Activated T-helper 9 cell treated with anti-CD3 and anti-CD28 coated beads, Interleukin-2, amount 50 U/mL, for 16 hours (primary cell): Measurements from ENCODE around the gene MST1R.

Experiments
- DNase-seq: peaks from one replicate; pipeline ENCODE4 v3.0.0-alpha.2; 2020; ENCODE audit warnings: low read depth

Gene MST1R

GRCh38 chr3:49877716-49878115, 26.0 kb downstream of the MST1R start:
- no peak for DNase-seq

GRCh38 chr3:49876567-49876966, 27.1 kb downstream of the MST1R start:
- no peak for DNase-seq

- no peak for DNase-seq
Measured at GRCh38 chr3:49873623-49874022, 30.1 kb downstream of the MST1R start.

GRCh38 chr3:49872801-49873281, 30.8 kb downstream of the MST1R start:
- no peak for DNase-seq

GRCh38 chr3:49871531-49872153, 32.0 kb downstream of the MST1R start:
- DNase-seq, result no peak

GRCh38 chr3:49869525-49870126, 34.0 kb downstream of the MST1R start, which contains the start of gene CAMKV:
Gene CAMKV (minus strand): TSS chr3:49869906. CDS start chr3:49862388, 7,518 bp downstream.
- no peak for DNase-seq

- DNase-seq, result no peak
Measured at GRCh38 chr3:49868862-49869466, 34.7 kb downstream of the MST1R start.

GRCh38 chr3:49867871-49868321, 35.8 kb downstream of the MST1R start:
- no peak for DNase-seq

- no peak for DNase-seq
Measured at GRCh38 chr3:49867400-49867799, 36.3 kb downstream of the MST1R start.

- DNase-seq, result no peak
Measured at GRCh38 chr3:49865198-49865784, 38.4 kb downstream of the MST1R start.

GRCh38 chr3:49864505-49864904, 39.2 kb downstream of the MST1R start:
- no peak for DNase-seq

GRCh38 chr3:49859576-49860305, 43.9 kb downstream of the MST1R start:
- no peak for DNase-seq

- DNase-seq, result peak; percentile 85
Measured at GRCh38 chr3:49856181-49857005, 47.3 kb downstream of the MST1R start, which contains the start of gene TRAIP. Gene TRAIP (minus strand): TSS chr3:49856564. CDS start chr3:49856453, 111 bp downstream.

GRCh38 chr3:49855662-49856061, 48.0 kb downstream of the MST1R start:
- DNase-seq, result no peak

- DNase-seq, result no peak
Measured at GRCh38 chr3:49845694-49846093, 58.0 kb downstream of the MST1R start.

GRCh38 chr3:49844464-49845183, 59.0 kb downstream of the MST1R start:
- DNase-seq, result no peak

- no peak for DNase-seq
Measured at GRCh38 chr3:49842843-49843517, 60.7 kb downstream of the MST1R start.

GRCh38 chr3:49841806-49842205, 61.9 kb downstream of the MST1R start:
- no peak for DNase-seq

- DNase-seq, result no peak
Measured at GRCh38 chr3:49841126-49841696, 62.5 kb downstream of the MST1R start.

GRCh38 chr3:49840388-49840787, 63.3 kb downstream of the MST1R start:
- DNase-seq, result no peak
